HG03575 (cell line): ENCODE measurements around the gene TMEM222.

ENCODE experiments used
- ATAC-seq: cut with Tn5 transposase; IDR thresholded peaks from one replicate; pipeline ENCODE4 v1.9.1; 2021; ENCODE audit not compliant: unreplicated experiment, insufficient number of reproducible peaks, low FRiP score; ENCODE audit errors: extremely low read depth

The TMEM222 gene

GRCh38 chr1:27356277-27356618 is 34.3 kb downstream of the TMEM222 start:
- no peak for ATAC-seq

GRCh38 chr1:27356619-27357280 is 34.8 kb downstream of the TMEM222 start:
- no peak for ATAC-seq

- no peak for ATAC-seq
Measured at GRCh38 chr1:27357281-27358037, 35.5 kb downstream of the TMEM222 start.

DNA sequence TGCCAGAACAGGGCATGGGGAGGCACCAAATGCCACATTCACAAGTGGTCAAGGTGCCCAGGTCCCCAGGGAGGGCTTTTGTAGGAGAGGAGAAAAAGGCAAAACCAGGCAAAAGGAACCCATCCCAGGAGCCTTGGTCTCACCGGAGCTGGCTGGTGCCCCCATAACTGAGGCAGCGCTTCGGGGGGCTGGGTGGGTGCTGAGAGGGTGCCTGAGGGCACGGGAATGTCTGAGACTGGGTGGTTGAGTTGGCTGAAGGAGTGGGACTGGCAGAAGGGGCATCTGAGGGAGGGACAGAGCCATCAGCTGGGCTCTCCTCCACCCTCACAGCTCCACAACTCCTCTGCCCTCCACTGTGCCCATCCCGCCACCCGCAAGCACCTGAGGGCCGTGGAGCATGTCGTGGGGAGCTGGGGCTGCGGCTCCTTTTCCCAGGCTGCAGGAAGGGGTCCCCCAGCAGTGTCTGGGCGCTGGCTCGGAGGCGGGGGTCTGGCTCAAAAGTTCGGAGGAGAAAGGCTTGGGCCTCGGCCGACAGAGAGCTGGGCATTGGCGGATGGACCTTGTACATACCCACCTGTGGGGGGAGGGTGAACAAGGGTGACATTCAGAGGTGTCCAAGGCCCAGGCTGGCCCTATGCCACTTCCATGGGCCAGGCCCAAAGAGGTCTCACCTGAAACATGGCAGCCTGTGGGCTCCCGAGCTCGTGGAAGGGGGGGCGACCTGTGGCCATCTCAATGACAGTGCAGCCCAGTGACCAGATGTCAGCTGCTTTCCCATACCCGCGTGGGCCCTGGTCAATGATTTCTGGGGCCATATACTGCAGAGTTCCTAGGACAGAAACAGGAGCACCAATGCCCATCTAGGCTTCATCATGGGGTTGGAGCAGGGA is 36.3 kb downstream of the TMEM222 start:
- ATAC-seq: no peak

- ATAC-seq: no peak
Measured at GRCh38 chr1:27358928-27359313, 37.0 kb downstream of the TMEM222 start.

- no peak for ATAC-seq
Measured at GRCh38 chr1:27359822-27360158, 37.8 kb downstream of the TMEM222 start.

GRCh38 chr1:27360159-27361043 is 38.4 kb downstream of the TMEM222 start:
- ATAC-seq: no peak

GRCh38 chr1:27361044-27361402 is 39.1 kb downstream of the TMEM222 start:
- ATAC-seq: no peak

GRCh38 chr1:27361553-27361952 is 39.6 kb downstream of the TMEM222 start:
- no peak for ATAC-seq

- ATAC-seq: no peak
Measured at GRCh38 chr1:27363766-27364695, 42.1 kb downstream of the TMEM222 start.

- no peak for ATAC-seq
Measured at GRCh38 chr1:27364696-27365371, 42.9 kb downstream of the TMEM222 start.

GRCh38 chr1:27365372-27366112 is 43.6 kb downstream of the TMEM222 start:
- ATAC-seq: no peak

DNA sequence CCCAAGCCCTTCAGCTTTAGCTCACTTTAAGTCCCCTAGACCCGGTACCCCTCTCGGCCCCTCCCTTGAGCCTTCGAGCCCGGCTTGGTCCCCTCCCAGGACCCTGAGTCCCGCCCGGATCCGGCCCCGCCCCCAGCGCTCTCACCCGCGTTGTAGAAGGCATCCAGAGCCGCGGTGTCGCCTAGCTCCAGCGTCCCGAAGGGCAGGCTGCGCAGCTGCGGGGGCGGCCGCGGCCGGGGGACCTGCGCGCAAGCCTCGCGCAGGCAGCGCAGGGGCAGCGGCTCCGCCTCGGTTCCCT is 44.1 kb downstream of the TMEM222 start:
- no peak for ATAC-seq

DNA sequence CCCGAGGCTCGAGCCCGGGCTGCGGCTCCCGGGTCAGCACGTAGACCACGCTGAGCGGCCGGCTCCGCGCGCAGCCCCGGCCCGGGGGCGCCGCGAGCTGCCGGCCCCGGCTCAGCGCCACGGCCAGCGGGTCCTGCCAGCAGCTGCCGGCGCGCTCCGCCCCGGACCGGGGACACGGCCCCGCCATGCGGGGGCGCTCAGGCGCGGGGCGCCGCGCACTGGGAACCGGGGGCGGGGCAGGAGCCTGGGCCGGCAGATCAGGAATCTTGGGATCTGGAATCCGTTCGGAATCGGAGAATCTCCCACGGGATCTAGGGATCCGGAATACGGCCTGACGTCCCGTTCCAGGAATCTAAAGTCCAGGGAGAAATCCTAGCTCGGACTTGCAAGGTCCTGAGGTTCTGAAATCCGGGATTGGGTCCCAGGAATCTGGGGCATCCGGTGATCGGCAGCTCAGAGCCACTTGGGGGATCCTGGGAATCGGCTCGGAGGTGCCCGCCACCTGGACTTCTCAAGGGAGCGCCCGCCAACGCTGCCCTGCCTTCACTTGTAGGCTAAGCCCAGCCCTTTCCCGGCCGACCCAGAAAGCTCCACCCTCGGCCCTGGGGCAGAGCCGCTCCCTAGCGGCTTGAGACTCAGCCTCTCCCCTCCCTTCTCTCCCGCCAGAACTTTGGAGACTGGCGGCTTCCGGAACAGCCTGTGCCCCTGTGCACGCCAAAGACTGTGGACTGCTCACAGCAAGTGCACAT is 44.6 kb downstream of the TMEM222 start, which contains the start of gene MAP3K6:
Gene MAP3K6 (minus strand): TSS at position 551 of the 749 bp plus-strand sequence. CDS start 364 bp downstream, at position 187.
- no peak for ATAC-seq

- no peak for ATAC-seq
Measured at GRCh38 chr1:27367160-27367650, 45.2 kb downstream of the TMEM222 start.

DNA sequence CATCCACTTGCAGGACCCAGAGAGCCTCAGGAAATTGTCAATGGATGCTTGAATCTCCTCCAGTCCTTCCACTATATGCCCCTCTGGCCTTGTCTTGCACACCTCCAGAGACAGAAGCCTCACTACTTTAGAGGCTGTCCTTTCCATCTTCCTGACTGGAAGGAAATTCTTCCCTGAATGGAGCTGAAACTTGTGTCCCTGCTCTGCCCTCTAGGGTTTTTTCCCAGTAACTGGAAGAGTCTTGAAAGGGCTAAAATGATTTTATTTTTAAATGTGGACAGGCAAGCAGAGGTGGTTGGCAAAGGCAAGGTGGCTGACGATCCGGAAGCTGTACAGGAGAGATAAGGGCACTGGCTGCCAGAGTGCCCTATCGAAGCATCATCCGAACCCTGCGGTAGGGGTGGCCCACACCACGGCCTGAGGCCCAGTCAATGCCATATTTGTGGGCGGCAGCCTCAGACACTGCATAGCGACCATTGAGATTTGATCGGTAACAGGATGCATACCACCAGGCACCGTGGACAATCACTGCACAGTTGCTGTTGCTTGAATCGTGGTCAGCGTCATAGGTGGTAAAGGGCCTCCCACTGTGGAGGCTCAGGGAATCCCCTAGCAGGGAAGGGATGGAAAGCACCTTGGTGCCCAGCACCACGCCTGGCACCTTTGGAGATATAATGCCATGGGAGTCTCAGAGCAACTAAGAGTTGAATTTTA is 47.1 kb downstream of the TMEM222 start:
- ATAC-seq: no peak
